ENCODE data around the gene STK10. TPM values are rescaled to one million over a fixed set of nuclear protein-coding genes. Genes with fewer than 3 reads are reported as not detected.

STK10 gene
- total RNA-seq, 1 experiment from 2014 or later = 8.0 TPM

- H3K9me3 ChIP-seq = no peaks in the 10 kb centered on the region
- no peaks in the 10 kb centered on the region for H3K27me3 ChIP-seq
- H3K36me3 ChIP-seq = no peaks in the 10 kb centered on the region
- H3K4me3 ChIP-seq = no peak overlapping the region; the same call in 1 of the 2 replicates
- no peak for DNase-seq
These were observed 179.9 kb downstream of the STK10 start for GRCh38 chr5:172008111-172008455.

DNA sequence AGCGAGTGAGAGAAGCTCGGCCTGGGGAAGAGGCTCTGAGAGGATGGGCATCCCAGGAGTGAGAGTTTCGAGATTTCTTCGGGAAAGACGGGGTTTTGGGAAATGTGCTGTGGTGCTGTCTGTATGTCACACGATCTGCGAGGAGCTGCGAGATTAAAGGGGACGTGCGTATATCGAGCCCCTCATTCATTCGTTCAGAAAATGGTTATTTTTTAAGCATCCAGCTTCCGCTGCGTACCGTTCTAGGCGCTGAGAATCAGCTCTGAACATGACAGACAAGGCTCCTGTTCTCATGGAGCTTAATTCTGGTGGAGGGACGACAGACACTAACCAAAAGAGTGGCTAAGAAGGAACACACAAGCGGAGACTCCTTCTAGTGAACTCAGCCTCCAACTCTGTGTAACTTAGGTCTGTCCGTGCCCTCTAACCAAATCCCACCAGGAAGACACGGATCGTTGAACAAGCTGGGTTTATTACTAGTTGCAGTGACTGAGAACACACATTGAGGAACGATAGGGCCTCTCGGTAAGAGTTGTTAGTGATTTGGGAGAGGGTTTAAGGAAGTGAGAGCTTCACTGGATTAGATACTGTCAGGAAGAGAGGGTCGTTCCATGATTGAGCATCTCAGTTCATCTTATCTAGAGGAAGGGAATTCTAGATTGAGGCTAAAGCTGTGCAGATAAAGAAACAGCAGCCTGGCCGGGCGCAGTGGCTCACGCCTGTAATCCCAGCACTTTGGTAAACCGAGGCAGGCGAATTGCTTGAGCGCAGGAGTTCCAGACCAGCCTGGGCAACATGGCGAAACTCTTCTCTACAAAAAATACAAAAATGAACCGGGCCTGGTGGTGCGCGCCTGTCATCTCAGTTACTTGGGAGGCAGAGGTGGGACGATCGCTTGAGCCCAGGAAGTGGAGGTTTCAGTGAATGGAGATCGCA is 180.6 kb downstream of the STK10 start:
- DNase-seq = no peak
- peak overlapping the region; percentile 97 for H3K4me3 ChIP-seq
- H3K27me3 ChIP-seq = no peaks in the 10 kb centered on the region
- H3K36me3 ChIP-seq = no peaks in the 10 kb centered on the region
- H3K9me3 ChIP-seq = no peaks in the 10 kb centered on the region

DNA sequence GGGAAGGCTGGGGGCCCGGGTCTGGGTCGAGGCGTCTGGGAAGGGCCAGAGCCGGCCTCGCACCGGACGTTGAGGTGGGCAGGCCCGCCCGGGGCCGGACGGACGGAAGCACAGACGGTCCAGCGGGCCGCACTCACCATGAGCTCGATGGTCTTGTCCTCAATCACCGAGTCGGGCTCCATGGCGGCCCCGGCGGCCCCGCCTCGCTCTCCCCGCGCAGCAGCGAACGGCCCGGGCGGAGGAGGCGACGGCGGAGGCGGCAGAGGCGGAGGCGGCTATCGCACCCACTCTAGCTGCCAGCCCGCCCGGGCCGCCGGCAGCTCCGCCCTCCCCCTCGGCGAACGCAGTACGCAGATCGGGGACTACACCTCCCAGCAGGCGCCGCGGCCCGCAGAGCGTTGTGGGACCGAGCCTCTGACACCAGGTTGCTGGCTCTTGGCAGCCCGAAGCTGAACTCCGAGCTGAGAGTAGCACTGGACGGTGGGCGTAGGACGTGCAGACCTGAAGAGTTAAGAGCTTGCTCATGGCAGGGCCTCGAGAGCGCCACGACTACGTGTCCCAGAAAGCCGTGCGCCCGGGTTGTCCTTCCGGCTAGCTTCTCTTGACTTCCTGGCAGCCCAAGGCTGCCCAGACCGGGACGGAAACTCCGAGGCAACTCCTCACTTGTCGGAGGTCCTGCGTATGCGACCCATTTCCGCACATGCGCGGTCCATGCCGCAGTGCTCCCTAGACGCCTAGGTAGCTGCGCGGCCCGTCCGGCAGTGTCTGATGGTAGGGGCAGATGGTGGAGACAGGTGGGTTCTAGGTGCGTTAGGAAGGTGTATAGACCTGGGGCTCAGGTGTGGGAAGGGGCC is 181.5 kb downstream of the STK10 start, which contains the start of gene FBXW11:
FBXW11 (minus strand) TSS at position 318 of the 854 bp plus-strand sequence; CDS start at position 182, 136 bp downstream.
- Histone ChIP-seq H3K27me3 (no peaks in the 10 kb centered on the region), H3K9me3 (no peaks in the 10 kb centered on the region)

DNA sequence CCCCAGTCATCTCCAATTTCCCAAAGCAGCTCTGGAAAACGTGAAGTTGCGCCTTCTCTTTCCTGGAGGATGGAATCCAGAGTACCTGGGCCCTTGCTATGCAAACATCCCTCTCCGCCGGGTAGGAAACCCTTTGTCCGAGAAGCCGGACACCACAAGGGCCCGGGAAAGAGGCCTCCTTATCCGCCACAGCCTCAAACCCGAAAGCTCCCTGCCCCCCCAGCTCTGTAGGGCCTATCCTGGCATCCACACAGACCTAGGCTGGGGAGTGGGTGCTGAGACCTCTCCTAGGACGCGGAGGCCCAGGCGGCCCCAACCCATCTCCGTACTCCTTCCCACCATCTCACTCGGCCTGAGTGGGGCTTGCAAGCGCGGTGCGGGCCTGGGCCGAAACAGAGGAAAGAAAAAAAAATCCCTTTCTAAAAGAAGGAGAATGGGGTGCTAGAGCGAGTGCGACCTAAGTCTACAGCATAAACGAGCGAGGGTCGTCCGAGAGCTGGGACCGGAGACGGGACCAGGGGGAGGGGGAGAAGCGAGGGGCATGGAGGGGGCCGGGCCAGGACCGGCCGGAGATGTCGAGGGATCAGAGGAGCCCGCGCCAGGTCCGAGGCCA is 182.2 kb downstream of the STK10 start:
- H3K9me3 ChIP-seq = no peaks in the 10 kb centered on the region
- H3K4me3 ChIP-seq = peak overlapping the region; percentile 97
- H3K27me3 ChIP-seq = no peaks in the 10 kb centered on the region
- peaks cover 7% of the 10 kb centered on the region for H3K36me3 ChIP-seq
- DNase-seq = peak; percentile 46

More for the DNA sequence above, 181.5 kb downstream of the STK10 start, which contains the start of gene FBXW11:
- peak within 1 kb of the TSS; percentile 97 for H3K4me3 ChIP-seq
- H3K36me3 ChIP-seq = peaks cover 7% of the 10 kb centered on the region
- peak; percentile 99 for DNase-seq

GRCh38 chr5:172004824-172005237 is 183.2 kb downstream of the STK10 start:
- H3K4me3 ChIP-seq = peak overlapping the region; percentile 97
- H3K27me3 ChIP-seq = no peaks in the 10 kb centered on the region
- peaks cover 10% of the 10 kb centered on the region for H3K36me3 ChIP-seq
- no peak for DNase-seq
- H3K9me3 ChIP-seq = no peaks in the 10 kb centered on the region

GRCh38 chr5:172003746-172004145 is 184.3 kb downstream of the STK10 start:
- Histone ChIP-seq H3K9me3 (no peaks in the 10 kb centered on the region), H3K4me3 (peak overlapping the region; percentile 97), H3K27me3 (no peaks in the 10 kb centered on the region), H3K36me3 (peaks cover 10% of the 10 kb centered on the region)
- DNase-seq = no peak

DNA sequence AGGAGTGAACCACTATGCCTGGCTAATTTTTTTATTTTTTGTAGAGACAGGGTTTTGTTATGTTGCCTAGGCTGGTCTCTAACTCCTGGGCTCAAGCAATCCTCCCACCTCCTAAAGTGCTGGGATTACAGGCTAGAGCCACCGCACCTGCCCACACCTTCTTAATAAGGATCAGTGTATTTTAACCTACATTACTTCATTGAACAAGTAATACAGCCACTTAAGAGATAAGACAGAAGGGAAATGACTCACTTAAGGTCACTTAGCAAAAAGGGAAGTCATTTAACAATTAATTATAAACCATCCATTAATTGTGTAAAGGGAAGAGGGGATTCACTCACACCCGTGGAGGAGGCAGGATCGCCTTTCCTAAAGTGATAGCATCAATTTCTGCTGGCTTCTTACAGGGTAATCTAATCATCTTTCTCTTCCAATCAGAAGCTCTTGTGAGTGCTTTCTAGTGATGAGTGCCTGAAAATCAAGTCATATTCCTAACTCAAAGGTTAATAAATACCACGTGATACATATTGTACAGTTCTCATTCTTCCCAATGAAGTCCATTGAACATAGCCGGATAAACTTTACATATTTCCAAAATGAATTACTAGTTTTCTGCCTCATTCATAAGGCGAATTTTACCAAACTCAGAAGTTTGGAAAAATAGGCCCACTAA is 185.0 kb downstream of the STK10 start:
- H3K4me3 ChIP-seq = no peak overlapping the region
- DNase-seq = no peak
- no peaks in the 10 kb centered on the region for H3K27me3 ChIP-seq
- peaks cover 10% of the 10 kb centered on the region for H3K36me3 ChIP-seq
- no peaks in the 10 kb centered on the region for H3K9me3 ChIP-seq

DNA sequence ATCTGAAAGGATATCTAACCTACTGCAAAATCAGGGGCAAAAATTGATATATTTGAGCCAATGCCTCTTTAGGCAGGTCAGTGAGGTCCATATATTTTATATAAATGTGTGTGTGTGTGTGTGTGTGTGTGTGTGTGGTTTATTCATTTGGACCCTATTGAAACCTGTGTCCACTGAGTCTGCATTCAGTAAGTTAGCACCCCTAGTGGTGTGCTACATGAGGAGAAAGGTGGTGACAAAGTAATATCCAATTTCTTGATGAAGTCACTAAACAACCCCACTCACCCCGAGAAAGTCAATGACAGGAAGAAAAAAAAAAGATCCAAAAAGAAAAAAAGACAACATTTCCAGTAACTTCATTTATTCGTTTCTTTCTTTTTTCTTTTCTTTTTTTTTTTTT is 185.7 kb downstream of the STK10 start:
- no peak overlapping the region for H3K4me3 ChIP-seq
- no peaks in the 10 kb centered on the region for H3K9me3 ChIP-seq
- no peak for DNase-seq

GRCh38 chr5:171999877-172000276 is 188.1 kb downstream of the STK10 start:
- H3K9me3 ChIP-seq = no peaks in the 10 kb centered on the region
- no peak overlapping the region for H3K4me3 ChIP-seq
- no peak for DNase-seq
- no peaks in the 10 kb centered on the region for H3K27me3 ChIP-seq
- H3K36me3 ChIP-seq = peaks cover 25% of the 10 kb centered on the region

More for the DNA sequence above, 185.7 kb downstream of the STK10 start:
- Histone ChIP-seq H3K27me3 (no peaks in the 10 kb centered on the region), H3K36me3 (peaks cover 10% of the 10 kb centered on the region)

DNA sequence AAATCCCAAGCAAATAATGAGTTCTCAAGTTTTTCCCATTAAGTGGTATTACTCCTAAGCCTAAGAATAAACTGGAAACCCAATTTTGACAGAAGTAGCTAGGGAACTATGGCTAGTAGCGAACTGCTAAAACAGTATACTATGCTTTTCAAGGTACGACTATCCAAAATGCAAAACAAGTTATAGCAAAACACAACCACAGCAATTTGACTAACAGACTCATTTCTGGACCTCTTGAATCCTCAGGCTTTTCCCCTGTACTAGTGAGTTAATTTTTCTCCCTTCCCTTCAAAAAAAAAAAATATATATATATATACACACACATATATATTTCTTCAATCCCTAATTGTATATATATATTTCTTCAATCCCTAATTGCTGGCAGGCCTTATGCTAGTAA is 188.9 kb downstream of the STK10 start:
- DNase-seq = no peak
- no peaks in the 10 kb centered on the region for H3K27me3 ChIP-seq
- H3K4me3 ChIP-seq = no peak overlapping the region
- H3K9me3 ChIP-seq = no peaks in the 10 kb centered on the region
- H3K36me3 ChIP-seq = peaks cover 28% of the 10 kb centered on the region

GRCh38 chr5:171997011-171997410 is 191.0 kb downstream of the STK10 start:
- Histone ChIP-seq H3K9me3 (no peaks in the 10 kb centered on the region), H3K27me3 (no peaks in the 10 kb centered on the region), H3K4me3 (no peak overlapping the region), H3K36me3 (peaks cover 42% of the 10 kb centered on the region)
- no peak for DNase-seq

- Histone ChIP-seq H3K9me3 (no peaks in the 10 kb centered on the region), H3K4me3 (no peak overlapping the region), H3K36me3 (peaks cover 66% of the 10 kb centered on the region), H3K27me3 (no peaks in the 10 kb centered on the region)
- no peak for DNase-seq
These were observed 195.2 kb downstream of the STK10 start for GRCh38 chr5:171992813-171993212.

- no peaks in the 10 kb centered on the region for H3K27me3 ChIP-seq
- H3K36me3 ChIP-seq = peaks cover 71% of the 10 kb centered on the region
- no peaks in the 10 kb centered on the region for H3K9me3 ChIP-seq
- H3K4me3 ChIP-seq = no peak overlapping the region
- no peak for DNase-seq
These were observed 195.7 kb downstream of the STK10 start for GRCh38 chr5:171992305-171992704.
